Measurements from ENCODE around the gene CASQ1.

The CASQ1 gene

DNA sequence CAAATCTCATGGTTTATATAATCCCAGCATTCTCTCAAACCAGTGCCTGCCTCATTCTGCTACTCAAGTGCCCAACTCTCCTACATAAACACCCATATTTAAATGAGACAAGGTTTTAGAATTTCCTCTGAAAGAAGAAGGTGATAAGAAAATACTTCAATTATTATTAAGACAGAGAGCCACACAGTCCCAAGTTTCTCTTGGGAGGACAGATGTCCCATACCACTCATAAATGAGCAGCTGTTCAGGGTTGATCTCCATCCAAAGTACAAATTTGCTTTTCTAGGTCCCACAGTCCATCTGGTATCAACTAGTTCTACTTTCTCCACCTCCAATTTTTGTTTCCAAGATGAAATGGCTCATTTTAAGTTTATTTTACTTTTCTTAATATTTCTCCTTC lies 60.6 kb downstream of the CASQ1 start:
- no peak for DNase-seq (ENCODE audit: extremely low read depth, low read depth)
- TF ChIP-seq, protein P1, sequence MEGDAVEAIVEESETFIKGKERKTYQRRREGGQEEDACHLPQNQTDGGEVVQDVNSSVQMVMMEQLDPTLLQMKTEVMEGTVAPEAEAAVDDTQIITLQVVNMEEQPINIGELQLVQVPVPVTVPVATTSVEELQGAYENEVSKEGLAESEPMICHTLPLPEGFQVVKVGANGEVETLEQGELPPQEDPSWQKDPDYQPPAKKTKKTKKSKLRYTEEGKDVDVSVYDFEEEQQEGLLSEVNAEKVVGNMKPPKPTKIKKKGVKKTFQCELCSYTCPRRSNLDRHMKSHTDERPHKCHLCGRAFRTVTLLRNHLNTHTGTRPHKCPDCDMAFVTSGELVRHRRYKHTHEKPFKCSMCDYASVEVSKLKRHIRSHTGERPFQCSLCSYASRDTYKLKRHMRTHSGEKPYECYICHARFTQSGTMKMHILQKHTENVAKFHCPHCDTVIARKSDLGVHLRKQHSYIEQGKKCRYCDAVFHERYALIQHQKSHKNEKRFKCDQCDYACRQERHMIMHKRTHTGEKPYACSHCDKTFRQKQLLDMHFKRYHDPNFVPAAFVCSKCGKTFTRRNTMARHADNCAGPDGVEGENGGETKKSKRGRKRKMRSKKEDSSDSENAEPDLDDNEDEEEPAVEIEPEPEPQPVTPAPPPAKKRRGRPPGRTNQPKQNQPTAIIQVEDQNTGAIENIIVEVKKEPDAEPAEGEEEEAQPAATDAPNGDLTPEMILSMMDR (IDR thresholded peaks at IDR 0.05; ENCODE audit: low read depth, low read length) = no peak
